NCI-H187 treated with DMSO at 0.1 percent for 48 hours (cell line): ENCODE data around the gene TACSTD2.
"Not testable (repeated sequence)": the region's sequence is repeated elsewhere in the genome, so short reads cannot be mapped to it uniquely, and the experiment has no call there.

Experiments used
- DNase-seq: peaks from one replicate; lab custom pipeline; 2025; lab: John Stamatoyannopoulos, UW

TACSTD2 gene, protein sequence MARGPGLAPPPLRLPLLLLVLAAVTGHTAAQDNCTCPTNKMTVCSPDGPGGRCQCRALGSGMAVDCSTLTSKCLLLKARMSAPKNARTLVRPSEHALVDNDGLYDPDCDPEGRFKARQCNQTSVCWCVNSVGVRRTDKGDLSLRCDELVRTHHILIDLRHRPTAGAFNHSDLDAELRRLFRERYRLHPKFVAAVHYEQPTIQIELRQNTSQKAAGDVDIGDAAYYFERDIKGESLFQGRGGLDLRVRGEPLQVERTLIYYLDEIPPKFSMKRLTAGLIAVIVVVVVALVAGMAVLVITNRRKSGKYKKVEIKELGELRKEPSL

GRCh38 chr1:58576727-58577653, at the start of gene TACSTD2:
TACSTD2 (minus strand) TSS chr1:58577252; CDS start chr1:58577156, 96 bp downstream.
- no peak for DNase-seq

GRCh38 chr1:58626293-58626692, 49.2 kb upstream of the TACSTD2 start:
- DNase-seq, result no peak

DNA sequence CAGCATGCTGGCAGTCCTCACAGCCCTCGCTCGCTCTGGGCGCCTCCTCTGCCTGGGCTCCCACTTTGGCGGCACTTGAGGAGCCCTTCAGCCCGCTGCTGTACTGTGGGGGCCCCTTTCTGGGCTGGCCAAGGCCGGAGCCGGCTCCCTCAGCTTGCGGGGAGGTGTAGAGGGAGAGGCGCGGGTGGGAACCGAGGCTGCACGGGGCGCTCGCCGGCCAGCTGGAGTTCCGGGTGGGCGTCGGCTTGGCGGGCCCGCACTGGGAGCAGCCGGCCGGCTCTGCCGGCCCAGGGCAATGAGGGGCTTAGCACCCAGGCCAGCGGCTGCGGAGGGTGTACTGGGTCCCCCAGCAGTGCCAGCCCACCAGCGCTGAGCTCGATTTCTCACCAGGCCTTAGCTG, 46.2 kb upstream of the TACSTD2 start:
- not testable (repeated sequence) for DNase-seq

GRCh38 chr1:58622571-58622970, 45.5 kb upstream of the TACSTD2 start:
- DNase-seq, result no peak

GRCh38 chr1:58621391-58621790, 44.3 kb upstream of the TACSTD2 start:
- DNase-seq, result no peak

- DNase-seq, result no peak
These were observed 43.9 kb upstream of the TACSTD2 start for GRCh38 chr1:58620926-58621325.

- no peak for DNase-seq
These were observed 43.2 kb upstream of the TACSTD2 start for GRCh38 chr1:58620259-58620658.

DNA sequence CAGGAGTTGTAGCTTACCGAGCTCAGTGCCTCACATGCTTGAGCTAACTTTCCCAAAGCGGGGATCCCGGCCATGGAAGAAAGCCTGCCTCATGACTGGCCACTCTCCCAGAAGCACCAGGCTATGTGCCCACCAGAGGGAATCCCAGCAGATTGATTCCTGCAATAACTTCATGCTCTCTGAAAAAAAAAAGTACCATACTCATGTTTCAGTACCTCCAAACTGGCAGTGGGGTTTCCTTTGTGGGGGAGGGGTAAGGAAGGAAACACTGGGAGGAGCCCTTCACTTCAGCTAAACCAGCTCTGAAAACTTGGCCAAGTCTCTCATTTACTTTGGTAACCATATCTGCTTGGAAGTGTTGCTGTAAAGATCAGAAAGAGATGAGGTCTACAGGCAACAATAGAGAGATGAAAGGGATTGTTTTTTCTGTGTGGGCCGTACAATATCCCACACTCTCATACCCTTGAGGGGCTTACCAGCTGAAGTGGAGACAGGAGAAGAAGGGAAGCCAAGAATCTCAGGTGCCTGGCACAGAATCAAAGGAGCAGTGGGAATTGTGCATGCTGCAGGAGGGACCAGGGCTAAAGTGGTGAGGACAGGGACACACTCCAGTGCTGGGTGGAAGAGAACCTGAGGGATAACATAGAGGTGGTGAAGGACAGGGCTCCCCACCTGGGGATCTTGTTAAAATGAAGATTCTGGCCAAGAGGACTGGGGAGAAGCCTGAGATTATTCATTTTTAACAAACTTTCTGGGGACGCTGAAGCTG, 42.4 kb upstream of the TACSTD2 start:
- DNase-seq, result no peak

DNA sequence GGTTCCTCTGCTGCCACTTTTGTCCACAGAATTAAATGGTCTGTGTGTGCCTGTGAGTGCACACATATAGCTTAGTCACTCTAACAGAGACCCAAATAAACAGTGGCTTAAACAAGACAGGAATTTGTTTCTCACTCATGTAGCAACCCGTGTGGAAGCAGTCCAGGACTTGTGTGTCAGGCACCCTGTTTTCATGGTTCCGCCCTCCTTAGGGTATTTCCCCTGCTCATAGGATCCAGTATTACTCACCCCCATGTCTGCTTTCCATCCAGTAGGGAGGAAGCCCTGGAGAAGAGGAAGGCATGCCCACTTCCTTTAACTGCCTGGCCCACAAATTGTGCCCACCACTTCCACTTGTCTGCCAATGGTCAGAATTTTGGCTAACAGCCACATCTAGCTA, 41.3 kb upstream of the TACSTD2 start:
- DNase-seq, result no peak

DNA sequence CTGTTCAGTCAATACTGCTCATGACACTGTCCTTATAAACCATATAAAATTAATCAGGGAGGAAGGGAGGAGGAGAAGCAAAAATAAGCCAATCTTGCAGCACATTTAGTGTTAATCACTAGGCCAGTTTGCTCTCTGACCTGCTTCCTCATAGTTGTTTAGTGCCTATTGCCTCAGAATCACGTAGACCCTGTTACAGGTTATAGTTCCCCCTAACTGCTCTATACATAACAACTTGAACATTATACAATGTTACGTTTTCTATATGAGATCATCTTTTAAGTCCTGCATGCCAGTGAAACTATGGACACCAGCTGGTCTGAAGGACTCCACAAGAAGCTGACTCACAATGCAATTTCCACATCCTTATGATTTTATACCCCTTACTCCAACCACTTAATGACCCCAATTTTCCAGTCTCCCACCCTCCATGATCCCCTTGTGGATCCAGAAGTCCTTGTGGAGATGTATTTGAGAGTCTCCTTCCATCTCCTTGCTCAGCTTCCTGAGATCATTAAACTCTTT, 34.9 kb upstream of the TACSTD2 start:
- no peak for DNase-seq

DNA sequence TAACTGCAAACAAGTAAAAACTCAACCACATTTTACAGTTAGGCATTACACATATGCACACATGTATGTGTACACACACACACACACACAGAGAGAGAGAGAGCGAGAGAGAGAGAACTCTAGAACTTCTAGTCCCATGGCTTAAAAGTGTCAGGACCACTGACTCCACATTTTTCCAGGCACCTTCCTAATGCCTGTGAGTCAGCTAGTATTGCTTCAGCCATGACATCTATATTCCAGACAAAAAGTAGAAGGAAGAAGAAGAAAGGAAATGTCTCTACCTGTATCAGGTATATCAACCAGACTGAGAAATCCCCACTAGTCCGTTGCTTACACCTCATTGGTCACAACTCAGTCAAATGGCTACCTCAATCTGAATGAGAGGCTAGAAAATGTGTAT, 31.9 kb upstream of the TACSTD2 start:
- no peak for DNase-seq

- DNase-seq, result no peak
These were observed 31.2 kb upstream of the TACSTD2 start for GRCh38 chr1:58608297-58608696.

DNA sequence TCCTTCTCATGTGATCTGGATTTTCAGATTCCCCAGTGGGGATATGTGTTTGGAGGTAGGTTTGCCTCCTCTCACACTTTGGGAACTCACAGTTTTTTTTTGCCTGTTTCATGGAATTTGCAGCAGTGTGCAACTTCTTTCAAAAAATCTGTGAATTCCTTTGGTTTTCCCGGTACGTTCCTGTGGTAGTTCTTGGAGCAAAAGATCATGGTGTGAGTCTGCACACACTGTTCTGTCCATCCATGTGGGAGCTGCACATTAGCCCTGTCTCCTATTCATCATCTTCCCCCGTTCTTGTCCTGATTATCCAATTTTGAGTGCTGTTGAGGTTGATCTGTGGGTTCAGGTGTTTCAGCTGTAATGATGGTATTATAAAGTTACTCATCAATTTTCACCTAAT, 30.3 kb upstream of the TACSTD2 start:
- no peak for DNase-seq

DNA sequence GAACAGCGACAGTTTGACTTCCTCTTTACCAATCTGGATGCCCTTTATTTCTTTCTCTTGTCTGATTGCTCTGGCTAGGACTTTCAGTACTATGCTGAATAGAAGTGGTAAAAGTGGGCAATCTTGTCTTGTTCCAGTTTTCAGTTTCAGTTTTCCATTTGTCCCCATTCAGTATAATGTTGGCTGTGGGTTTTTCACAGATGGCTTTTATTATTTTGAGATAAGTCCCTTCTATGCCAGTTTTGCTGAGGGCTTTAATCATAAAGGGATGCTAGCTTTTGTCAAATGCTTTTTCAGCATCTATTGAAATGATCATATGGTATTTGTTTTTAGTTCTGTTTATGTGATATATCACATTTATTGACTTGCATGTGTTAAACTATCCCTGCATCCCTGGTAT, 24.9 kb upstream of the TACSTD2 start:
- not testable (repeated sequence) for DNase-seq

- no peak for DNase-seq
These were observed 20.9 kb upstream of the TACSTD2 start for GRCh38 chr1:58597996-58598395.

GRCh38 chr1:58597076-58597475, 20.0 kb upstream of the TACSTD2 start:
- no peak for DNase-seq

DNA sequence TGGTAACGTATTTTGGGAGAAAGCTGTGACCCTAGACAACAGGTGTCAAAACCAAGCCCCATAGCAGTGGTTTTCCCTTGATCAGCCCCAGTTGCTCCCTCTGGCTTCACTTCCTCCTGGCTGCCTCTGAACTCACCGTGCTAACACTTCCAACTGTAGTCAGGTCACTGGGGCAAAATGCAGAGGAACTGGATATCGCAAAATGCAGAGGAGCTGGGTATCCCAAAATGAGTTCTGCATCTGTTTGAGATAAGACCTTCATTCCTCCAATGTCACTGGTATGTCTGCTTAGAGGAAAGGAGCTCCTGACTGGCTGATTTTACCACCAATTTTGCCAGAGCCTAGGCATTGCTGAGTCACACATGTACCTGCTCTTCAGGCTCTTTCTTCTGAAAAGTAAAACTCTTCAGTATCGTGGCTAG, 19.6 kb upstream of the TACSTD2 start:
- DNase-seq, result no peak

GRCh38 chr1:58594546-58594945, 17.5 kb upstream of the TACSTD2 start:
- DNase-seq, result no peak

GRCh38 chr1:58592522-58593134, 15.6 kb upstream of the TACSTD2 start:
- no peak for DNase-seq

DNA sequence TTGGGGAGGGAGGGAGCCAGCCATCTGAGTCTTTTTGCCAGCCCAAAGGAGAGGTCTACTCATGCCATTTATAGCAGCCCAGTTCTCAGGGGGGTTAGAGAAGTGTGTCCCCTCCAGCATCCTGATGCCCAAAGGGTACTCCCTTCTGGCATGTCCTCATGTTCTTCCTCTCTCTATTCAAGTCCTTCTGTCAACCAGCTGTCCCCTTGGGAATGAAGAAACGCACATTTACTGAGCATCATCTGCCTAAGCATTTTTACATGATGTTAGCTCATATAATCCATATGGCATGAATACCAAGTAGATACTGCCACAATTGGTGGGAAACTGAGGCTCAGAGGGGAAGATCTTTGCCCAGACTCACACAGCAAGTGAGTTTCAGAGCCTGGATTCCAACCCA, 14.8 kb upstream of the TACSTD2 start:
- no peak for DNase-seq

DNA sequence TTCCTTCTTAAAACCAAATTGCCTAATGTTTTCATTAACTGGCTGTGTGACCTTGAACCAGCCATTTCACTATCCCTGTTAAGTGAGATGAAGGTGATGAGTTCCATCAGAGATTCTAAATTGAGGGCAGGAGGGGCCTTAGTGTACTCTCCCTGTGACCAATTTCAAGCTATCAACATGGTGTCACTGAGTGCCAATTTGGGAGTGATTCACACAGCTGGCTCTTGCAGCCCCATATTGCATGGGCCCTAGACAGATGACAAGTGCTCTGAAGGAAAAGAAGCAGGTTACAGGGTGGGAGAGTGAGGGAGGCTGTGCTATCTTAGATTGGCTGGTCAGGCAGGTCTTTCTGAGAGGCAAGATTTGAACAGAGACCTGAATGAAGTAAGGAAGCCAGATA, 13.0 kb upstream of the TACSTD2 start:
- no peak for DNase-seq

DNA sequence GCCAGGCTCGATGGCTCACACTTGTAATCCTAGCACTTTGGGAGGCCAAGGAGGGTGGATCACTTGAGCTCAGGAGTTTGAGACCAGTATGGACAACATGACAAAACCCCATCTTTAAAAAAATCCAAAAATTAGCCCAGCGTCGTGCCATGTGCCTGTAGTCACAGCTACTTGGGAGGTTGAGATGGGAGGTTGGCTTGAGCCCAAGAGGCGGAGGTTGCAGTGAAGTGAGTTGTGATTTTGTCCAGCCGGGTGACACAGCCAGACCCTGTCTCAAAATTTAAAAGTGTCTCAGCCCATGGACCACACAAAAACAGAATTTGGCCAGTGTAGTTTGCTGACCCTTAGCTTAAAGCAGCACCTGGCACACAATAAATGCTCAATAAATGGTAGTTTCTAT, 11.3 kb upstream of the TACSTD2 start:
- DNase-seq, result no peak
